ENCODE measurements around the gene PBRM1.

DNA sequence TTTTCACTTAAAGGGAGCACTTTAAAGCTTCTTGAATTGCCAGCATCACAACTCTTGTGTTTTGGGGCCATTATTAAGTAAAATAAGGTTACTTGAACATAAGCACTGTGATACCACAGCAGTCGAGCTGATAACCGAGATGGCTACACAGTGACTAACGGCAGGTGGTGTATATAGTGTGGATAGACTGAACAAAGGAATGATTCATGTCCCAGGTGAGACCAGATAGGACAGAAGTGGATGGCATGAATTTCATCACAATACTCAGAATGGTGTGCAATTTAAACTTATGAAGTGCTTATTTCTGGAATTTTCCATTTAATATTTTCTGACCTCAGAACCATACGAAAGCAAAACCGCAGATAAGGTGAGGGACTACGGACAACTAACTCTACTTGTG, 40.2 kb downstream of the PBRM1 start:
- TF ChIP-seq CTCF (IDR thresholded peaks at IDR 0.05) (no peak), POLR2A (IDR thresholded peaks at IDR 0.05) (no peak)
